OCI-LY3 (cell line): Measurements from ENCODE around the gene HDAC8.

ENCODE experiments used
- CTCF ChIP-seq: fragments of 200-600, 300-600 bp; sonication (generic); IDR thresholded peaks from 2 replicates; pipeline ENCODE4 v1.5.1; 2014; ENCODE audit warnings: antibody characterized with exemption, low read length, low read depth
- EZH2phosphoT487 ChIP-seq: fragments of 200-600 bp; shearing (Covaris generic); IDR thresholded peaks from 2 replicates; pipeline ENCODE4 v1.6.1; 2018; ENCODE audit warnings: antibody characterized with exemption, mixed run types, low read depth

DNA sequence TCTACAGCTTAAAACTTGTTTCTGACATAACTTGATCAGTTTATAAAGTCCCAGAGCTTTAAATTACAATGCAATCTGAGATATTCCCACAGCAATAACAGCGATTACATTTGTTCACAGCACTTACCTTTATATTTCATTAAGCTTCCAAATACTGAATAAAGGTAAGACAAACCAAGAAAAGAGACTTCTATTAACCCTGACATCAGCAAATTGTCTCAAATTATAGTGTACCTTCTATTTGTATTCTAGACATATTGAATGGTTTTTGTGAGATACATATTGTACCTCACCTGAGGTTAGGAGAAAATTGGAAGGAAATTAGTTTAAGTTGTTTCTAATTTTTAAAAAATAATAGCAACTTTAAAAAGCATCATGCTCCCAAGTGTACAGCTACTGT lies 111.9 kb downstream of the HDAC8 start:
- TF ChIP-seq CTCF (no peak), EZH2phosphoT487 (no peak)
